Stimulated activated CD8-positive, alpha-beta memory T cell treated with anti-CD3 and anti-CD28 coated beads, Interleukin-7, amount 100 ng/mL, for 48 hours (primary cell): ENCODE results near the gene SGTA.
"Not testable (repeated sequence)": the region's sequence is repeated elsewhere in the genome, so short reads cannot be mapped to it uniquely, and the experiment has no call there.

Experiments used
- DNase-seq, 2 donors: peaks; one replicate each; pipeline ENCODE4 v3.0.0-alpha.2; 2020; ENCODE audit warnings: low read depth in 1 of 2; ENCODE audit errors: extremely low read depth in 1 of 2

Gene SGTA

DNA sequence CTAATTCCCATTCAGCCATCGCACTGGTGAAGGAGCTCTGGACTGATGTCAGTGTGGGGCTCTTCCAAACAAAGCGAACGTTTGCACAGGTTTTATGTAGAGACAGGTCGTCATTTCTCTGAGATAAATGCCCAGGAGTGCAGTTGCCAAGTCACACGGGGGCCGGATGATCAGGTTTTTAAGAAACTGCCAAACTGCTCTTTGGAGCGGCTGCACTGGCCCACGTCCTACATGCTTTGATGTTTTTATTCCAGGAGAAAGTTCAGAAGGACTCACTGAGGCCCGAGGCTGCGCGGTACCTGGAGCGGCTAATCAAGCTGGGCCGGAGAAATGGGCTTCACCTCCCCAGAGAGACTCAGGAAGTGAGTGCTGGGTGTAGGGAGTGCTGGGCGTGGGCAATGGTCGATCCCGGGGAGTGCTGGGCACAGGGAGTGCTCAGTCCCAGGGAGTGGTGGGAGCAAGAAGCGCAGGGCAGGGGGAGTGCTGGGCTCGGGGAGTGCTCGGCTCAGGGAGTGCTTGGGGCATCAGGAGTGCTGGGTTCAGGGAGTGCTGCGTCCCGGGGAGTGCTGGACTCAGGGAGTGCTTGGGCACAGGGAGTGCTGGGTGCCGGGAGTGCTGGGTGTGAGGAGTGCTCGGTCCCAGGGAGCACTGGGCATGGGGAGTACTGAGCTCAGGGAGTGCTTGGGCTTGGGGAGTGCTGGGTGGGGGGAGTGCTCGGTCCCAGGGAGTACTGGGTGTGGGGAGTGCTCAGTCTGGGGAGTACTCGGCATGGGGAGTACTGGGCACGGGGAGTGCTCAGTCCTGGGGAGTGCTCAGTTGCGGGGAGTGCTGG, 13.0 kb upstream of the SGTA start:
- DNase-seq = no peak

DNA sequence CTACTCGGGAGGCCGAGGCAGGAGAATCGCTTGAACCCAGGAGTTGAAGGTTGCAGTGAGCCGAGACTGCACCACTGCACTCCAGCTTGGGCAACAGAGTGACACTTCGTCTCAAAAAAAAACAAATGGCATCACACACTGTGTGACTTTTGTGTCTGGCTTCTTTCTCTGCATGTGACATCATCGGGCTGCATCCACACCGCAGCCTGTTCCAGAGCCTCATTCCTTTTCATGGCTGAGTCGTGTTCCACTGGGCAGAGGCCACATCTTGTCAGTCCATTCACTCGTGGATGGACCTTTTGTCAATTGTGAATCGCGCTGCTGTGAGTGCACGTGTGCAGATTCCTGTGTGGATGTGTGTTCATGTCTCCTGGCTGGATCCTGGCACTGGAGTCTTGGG, 10.5 kb upstream of the SGTA start:
- no peak for DNase-seq

DNA sequence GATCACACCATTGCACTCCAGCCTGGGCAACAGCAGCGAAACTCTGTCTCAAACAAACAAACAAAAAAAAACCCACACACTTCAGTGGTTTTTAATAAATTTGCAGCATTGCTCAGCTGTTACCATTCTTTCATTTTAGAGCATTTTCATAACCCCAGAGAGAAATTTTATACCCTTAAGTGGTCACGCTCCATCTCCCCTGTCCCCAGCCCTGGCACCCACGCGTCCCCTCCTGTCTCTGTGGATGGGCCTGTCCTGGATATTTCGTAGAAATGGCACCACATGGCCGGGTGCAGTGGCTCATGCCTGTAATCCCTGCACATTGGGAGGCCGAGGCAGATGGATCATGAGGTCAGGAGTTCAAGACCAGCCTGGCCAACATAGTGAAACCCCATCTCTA, 10.1 kb upstream of the SGTA start:
- DNase-seq = no peak

DNA sequence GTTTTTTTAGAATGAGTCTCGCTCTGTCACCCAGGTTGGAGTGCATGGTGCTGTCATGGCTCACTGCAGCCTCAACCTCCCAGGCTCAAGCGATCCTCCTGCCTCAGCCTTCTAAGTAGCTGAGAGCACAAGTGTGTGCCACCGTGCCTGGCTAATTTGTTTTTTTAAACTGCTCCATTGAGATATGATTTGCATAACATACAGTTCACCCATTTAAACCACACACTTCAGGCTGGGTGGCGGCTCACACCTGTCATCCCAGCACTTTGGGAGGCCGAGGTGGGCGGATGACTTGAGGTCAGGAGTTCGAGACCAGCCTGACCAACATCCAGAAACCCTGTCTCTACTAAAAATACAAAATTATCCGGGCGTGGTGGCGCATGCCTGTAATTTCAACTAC, 9.6 kb upstream of the SGTA start:
- DNase-seq = not testable (repeated sequence)

DNA sequence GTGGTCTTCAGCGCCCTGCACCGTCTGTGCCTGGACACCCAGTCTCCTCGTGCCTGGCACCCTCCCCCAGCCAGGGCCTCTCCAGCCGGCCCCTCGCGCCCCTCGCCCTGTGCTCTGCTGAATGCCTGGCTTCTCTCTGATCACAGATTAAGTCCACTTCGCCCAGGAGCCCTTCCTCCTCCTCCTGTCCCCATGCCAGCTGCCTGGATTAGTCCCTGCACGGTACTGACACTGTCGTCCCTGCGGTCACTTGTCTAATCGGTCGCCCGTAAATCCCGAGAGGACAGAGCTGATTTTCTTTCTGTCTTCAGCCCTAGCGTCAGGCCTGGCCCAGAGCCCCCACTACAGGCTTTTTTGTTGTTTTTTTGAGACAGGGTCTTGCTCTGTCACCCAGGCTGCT, 8.8 kb upstream of the SGTA start:
- DNase-seq = no peak

DNA sequence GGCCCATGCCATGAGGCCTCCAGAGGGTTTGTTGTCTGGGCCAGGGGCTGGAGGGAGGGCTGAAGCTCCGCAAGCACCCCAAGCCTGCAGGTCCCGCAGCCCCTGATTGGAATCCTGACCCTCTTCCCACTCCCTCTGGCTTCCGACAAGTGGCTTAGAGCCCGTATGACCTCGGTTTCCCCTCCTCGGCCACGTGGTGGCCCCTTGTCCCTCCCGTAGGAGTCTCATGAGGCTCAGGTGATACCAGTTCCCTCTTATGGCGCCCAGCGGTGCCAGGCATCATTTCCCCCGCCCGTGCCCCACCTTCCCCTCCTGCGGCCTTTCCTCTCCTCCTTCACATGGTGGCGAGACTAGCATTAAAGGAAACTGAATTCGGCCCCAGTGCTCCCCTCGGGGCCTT, 8.4 kb upstream of the SGTA start:
- DNase-seq = no peak

DNA sequence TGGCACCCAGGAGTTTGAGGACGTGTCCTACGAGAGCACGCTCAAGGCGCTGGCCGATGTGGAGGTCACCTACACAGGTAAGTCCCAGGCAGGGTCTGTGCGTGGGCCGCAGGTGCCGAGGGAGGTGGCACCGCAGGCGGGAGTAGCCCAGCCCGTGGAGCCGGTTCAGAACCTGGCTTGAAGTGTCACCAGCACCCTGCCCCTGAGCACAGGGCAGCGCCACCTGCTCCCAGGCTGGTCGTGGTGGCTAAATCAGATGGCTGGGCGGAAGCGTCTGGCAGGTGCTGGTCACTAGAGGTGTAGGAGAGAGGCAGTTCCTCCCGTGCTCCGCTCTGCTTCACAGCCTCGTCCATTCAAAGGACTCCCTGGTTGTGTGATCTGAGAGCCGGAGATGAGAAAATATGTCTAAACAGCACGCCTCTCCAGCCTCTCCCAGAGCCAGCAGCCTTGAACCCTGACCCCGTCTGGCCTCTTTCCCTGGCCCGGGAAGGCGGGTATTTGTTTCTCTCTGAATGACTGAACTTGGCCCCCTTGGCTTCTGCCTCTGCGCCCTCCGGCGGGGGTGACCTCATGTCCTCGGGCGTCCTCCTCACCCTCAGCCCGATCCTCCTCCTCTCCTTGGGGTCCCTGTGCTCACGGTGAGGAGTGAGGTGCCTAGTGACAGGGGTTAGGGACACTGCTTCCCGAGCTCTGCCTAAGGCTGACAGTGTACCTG, 7.6 kb upstream of the SGTA start:
- no peak for DNase-seq

DNA sequence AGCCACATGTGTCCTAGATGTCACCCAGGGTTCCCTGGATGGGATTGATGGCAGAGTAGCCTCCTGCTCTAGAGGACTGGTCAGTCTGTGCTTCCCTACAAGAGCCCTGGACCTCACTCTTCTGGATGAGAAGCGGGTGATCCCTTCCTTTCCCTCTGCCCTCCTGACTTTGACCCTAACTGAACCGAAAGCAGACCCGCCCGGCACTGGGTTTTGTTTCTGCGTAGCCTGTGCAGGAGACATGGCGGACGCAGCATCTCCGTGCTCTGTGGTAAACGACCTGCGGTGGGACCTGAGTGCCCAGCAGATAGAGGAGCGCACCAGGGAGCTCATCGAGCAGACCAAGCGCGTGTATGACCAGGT, 7.1 kb upstream of the SGTA start:
- DNase-seq = no peak

DNA sequence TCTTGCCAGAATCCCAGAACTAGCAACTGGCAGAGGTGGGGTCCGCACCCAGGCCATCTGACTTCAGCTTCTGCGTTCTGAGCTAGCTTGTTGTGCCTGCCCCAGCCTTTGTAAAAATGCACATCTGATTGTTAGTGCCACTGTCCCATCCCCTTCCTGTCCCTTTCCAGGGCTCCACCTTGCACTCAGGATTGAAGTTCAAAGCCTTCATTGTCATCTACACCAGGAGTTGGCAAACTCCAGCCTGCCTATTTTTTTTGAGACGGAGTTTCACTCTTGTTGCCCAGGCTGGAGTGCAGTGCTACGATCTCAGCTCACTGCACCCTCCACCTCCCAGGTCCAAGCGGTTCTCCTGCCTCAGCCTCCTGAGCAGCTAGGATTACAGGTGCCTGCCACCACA, 5.2 kb upstream of the SGTA start:
- no peak for DNase-seq

DNA sequence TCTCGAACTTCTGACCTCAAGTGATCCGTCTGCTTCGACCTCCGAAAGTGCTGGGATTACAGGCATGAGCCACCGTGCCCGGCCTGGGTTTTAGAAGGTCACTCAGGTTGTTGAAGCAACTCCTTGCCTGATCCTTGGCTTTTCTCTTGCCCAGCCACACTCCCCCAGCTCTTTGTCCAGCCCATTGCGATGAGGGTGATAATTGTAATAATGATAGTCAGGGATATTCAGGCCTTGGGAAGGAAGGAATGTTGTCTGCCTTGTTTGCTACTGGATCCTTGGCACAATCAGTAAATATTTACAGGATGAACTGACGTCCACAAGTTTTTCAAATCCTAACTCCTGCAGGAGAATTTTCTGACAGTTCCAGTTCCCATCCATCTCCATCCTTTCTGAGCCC, 4.0 kb upstream of the SGTA start:
- no peak for DNase-seq

DNA sequence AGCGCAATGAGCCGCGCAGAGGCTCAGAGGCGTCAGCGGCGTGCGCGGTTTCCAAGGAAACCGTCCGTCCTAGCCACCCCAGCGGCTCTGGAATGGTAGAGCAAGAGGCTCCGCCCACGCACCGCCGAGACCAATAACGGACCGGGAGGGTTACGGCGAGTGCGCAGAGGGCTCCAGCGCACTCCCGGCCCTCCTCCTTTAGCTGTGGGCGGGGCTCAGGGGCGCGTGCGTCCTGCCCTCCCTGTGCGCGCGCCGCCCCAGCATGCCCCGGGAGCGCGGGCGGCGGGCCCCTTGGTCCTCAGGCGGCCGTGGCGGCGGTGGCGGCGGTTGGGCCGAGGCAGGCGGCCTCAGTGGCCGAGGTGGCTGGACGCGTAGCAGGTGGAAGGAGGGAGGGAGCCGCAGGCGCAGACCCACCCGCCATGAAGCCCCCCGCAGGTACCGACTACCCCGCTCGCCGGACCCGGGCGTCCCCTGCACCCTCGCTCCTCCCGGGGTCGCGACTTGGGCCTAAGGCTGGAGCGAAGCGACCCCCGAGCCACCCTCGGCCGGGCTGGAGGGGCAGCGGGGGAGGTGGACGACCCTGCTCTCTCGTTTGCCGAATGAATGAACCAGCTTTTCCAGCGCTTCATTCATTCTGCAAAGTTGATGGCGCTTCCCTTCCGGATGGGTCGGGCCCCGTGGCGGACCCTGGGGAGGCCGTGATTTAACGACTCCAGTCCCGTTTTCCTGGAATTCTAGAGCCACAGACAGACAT, 2.3 kb upstream of the SGTA start, which contains the start of gene THOP1:
TSS of gene THOP1 (plus strand) at position 260 of the 754 bp plus-strand sequence. CDS start at position 420, 160 bp downstream.
- peak; percentile 99 to 100 for DNase-seq

DNA sequence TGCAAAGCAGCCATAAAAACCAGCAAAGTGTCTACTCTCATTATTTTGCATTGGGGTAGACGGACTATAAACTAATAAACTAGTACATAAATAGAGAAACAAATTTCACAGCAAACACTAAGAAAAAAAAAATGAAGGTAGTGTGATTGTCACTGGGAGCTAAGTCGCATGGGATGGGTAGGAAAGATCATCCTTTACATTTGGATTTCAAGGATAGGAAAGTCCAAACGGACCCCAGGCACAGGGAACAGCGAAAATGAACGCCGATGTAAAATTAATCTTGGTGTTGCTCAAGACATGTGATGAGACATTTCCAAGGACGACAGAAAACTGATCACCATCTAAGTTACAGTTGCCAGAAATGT, 690 bp upstream of the SGTA start:
- DNase-seq = no peak

DNA sequence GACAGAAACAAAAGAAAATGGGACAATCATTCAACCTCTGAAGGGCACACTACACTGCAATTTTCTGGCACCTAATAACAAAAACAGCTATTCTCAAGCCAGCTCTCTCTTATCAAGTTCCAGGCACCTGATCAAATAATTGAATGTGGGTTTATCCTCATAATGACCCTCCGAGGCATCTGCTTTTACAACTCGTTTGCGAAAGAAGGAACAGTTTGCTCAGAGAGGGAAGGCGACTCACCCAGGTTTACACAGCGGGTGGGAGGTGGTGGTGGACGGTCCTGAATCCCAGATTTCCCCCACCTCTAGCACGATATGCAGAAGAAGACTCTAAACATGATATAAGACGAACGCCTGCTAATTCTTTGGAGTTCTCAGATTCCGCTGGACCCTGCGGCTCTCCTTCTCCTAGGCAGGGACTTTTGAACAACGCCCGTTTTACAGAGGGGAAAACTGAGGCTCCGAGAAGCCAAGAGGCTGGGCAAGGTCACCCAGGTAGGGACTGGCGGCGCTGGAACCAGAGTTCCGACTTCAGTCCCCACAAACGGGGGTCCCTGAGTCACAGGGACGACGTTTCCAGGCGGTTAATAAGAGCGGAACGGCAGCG, 641 bp downstream of the SGTA start:
- no peak for DNase-seq

DNA sequence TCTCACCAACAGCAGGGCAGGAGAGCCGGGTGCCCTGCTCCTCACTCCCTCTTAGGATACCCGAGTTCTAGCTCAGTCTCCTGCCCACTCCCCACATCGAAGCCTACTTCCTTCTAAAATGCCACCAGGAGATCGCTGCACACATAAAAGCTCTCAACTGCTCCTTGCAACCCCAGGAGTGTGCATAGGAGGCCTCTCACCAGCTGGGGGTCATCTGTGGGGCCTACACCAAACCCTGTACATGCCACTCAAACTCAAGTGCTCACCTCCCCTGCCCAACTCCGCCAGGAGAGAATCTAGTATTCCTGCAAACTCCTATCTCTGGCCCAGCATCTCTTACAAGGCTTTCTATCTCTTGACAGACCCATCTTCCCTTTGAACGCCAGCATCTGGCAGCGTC, 2.8 kb downstream of the SGTA start:
- DNase-seq = no peak

DNA sequence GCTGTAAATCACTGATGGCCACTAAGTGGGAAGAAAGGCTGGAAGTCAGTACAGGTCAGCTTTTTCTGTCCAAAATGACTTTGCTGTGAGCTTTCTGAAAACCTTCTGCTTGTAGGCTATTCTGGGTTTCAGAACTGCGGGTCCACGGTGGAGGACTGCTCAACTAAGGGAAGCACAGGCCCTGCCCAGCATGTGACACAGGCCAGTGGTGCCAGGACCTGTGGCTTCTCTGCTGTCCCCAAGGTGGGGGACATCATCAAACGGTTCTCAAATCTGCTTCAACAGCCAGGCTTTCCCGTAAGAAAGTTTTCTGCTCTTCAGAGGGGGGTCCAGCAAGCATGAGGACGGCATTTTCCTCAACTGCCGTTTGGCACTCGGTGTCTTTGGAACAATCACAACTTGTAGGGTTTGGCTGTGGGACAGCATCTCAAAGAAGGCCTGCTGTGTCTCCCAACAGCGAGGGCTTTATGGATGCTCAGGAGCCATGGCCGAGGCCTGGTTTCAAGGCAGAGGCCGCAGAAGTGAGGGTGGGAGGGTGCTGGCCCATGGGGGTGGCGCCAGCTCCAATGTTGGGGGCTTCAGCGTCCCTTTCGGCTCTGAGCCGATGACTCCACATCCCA, 3.8 kb downstream of the SGTA start:
- DNase-seq = no peak

DNA sequence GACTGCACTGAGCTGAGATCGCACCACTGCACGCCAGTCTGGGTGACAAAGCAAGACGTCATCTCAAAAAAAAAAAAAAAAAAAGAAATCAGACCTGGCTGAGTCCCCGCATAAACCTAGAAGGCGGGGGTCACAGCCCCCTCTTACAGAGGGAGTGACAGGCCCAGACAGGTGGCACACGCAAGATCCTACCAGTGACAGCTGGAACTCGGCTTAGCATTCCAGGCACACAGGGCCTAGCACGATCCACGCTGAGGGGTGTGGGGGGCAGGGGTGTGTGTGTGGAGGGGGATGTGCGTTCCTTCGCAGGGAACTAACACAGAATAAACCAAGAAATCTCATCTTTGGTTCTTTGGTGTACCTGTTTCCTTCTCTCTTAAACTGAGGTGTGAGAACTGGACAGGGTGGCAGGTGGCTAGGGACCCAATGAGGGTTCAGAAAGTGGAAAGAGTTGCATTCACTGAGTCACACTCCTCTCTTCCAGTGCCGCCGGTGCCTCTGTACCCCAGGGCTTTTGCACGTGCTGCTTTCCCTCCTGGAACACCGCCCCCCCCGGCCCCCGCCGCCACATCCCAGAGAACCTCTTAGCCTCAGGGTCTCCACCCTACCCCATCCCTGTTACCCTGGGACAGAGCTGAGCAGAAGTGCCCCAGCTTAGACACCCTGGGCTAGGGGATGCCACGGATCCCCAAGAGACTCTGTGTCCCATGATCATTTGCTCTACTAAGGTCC, 5.0 kb downstream of the SGTA start:
- DNase-seq = no peak

DNA sequence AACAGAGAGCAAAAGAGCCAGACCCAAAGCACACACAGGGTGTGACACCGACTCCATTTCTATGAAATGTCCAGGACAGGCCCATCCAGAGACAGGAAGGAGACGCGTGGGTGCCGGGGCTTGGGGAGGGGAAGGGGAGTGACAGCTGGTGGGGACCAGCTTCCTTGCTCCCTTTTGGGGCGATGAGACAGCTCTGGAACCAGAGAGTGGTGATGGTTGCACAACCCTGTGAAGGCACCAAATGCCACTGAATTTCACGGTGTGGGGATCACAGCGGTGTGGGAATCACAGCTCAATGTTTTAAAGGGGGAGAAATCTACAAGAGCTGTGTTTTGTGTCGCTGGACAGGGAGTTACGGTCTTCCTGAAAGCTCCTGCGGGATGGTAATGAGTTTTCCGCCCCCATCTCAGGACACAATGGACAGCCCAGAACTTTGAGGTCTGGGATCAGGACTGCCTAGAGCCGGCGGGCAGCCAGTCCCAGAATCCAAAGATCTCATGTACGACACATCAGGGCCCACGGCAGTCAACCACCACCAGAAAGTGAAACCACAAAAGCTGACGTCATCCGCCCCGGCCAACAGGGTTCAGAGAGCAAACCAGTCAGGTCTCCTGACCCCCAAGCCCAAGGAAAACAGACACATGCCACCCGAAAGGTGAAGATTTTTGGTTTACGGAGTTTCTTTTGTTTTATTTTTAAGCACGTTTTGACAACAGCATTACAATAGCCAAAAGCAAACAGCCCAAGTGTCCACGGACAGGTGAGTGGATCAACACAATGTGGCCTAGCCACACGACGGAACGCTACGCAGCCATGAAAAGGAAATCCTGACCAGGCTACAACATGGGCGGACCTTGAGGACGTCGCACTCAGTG, 7.3 kb downstream of the SGTA start:
- DNase-seq = peak; percentile 60 to 80

DNA sequence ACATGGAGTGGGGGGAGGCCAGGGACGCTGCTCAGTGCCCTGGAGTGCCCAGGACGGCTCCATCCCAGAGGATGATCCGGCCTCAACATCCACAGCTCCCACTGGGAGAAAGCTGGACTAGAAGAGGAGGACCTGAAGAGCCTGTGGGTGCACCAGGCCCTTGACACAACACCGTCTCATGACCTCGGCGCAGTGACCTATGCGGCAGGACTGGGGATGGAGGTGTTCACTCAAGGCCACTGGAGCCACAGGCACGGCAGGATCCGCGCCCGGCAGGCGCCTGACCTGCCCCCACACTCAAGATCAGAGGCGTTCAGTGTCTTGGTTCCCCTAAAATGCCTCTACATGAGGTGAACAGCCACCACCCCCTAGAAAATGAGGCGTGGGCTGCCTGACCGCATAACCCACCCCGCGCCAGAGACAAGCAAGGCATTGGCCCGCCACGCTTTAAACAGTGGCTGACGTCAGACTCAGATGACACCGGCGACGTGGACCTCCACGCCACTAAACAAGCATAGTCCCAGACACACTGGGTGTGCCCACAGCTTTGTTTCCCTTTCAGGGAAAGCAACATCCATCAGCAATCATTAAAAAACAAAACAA, 8.0 kb downstream of the SGTA start:
- DNase-seq = no peak
